CD4-positive, alpha-beta T cell treated with Interleukin-17A for 4 hours (primary cell): Measurements from ENCODE around the gene SH3YL1.

Source experiments
- DNase-seq: peaks from one replicate; pipeline ENCODE4 v3.0.0-alpha.2; 2020; ENCODE audit warnings: mixed read lengths

The SH3YL1 gene

DNA sequence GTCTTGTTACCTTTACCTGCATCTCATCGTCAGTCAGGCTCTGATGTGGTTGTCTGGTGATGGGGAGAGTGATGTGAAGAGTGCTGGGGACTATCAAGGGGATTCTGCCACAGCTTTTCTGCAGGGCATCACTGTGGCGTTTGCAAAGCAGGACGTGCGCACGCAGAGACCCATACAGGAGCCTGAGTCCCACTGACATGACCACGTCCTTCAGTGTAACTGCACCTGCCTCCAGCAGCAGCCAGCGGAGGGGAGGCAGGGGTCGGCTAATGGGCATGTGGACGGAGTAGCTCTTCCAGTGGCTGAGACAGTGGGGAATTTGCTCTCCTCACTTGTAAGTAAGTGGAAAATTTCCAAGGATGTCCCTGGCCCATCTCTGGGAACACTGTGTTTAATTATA is 17.5 kb upstream of the SH3YL1 start:
- no peak for DNase-seq

DNA sequence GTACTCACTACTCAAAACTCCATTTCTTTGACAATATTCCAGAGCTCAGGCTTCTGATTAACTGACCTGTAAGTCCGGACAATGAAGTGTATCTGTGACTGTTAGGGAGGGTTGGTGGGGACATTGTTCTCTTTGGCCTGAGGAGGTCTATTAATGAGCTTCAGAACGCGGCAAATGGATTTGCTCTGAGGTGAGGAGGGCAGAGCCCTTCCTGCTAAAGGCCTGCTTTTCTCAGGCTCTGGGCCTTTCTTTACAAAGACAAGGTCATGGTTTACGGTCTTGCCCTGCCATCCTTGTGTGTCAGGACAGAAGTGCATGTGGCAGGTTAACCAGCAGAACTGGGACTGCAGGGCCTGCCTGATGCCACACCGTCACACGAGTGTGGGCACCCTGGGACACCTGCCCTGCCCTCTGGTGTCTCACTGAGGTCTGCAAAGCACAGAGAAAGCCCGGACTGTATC is 16.8 kb upstream of the SH3YL1 start:
- DNase-seq, result no peak

DNA sequence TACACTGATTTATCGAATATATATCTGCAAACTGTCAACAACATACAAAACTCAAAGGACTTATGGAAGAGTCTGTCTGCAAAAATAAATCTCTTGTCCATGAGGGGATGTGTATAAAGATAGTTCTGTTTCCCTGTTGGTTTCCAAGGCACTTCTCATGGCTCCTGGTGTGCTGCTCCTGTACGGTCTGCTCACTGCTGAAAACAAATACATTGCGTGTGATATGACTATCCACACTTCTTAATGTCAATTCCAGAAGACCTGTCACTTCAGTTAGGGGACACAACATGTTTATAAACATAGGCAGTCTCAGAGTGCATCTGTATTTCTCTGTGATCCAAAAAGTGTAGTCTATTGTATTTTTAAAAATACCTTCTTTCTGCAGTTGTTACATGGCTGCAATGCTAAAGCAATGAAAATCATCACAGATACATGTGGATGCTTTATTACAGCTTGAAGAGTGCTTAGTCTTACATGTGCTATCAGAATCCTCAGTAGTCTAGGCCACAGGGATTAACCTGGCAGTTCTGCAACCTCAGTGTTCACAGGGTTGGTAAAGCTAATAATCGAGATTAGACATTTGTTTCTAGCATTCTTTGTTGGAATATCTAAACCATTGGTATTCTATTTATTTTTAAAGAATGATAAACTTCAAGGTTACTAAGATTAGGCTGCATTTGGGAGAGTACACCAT is 16.3 kb upstream of the SH3YL1 start:
- DNase-seq, result no peak

DNA sequence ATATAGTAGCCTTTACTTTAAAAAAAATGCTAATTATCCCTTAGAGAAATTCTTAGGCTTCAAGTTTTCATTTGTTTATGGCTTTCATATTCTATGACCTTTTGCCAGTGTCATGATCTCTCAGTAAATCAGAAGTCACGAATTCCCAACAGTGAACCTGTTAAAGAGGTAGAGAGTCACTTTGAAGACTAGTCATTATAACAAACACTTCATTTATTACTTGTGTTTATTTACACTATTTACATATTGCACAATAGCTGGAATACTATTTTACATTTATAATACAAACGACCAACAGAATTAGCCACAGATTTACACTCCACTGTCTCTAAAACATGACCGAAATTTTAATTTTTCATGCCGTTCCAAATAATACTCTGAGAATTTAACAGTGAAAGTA is 15.5 kb upstream of the SH3YL1 start:
- DNase-seq, result no peak

DNA sequence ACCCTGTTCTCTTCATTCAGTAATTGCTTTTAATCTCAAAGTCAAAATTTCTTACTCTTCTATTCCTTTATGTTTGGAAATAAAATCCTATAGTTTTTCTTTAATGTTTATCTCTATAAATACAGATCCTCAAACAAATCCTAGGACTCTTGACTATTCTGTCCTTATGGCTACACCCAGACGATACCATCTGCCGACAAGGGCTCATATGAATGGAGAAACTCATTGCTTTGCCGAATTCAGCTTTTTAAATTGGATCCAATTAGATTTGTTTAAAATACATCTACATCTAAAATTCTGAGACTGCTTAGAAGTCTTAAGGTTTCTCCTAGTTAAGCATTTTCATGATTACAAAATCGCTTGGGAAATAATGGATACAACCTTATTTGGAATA is 15.1 kb upstream of the SH3YL1 start:
- DNase-seq, result no peak

DNA sequence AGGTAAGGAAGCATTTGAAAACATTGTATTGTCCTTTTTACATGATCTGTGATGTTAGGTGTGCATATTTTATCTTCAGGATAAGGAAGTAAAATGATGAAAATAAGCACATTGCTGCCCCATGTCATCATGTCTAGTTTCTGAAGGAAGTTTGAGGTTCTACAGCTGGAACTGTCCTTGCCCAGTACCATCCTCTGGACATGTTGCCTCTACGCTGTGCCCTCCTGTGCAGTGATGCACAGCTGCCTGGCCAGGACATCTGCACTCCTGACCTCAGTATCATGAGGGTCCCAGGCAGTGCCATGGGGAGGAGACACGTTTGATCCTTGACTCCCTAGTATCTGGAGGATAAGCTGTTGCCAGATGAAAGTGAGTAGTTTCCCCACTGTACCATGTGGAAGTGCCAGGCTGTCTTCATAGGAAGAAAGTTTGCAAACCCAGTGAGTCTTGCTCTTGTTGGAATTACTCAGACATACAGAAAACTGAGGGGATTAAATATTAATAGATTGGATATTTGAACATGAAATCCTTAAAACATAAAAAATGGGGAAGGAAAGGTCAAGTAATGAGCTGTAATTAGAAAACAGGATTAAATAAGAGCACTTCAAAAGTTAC is 14.6 kb upstream of the SH3YL1 start:
- DNase-seq, result no peak

DNA sequence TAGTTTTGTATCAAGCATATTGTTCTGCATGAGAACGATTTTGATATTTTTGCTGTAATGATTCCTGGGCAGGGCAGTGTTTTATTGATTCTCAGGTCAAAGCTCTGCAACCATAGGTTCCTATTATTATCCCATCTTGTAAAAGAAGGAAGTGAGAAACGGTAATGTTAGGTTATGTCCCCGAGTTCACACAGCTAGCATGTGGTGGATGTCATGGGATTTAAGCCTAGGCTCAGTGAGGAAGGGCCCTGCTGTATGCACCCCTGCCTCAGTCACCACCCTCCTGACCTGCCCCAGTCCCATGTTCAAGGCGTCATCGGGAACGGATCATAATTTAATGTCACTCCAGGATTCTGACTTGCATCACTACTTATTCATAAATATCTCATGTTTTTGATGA is 11.6 kb upstream of the SH3YL1 start:
- DNase-seq, result no peak

DNA sequence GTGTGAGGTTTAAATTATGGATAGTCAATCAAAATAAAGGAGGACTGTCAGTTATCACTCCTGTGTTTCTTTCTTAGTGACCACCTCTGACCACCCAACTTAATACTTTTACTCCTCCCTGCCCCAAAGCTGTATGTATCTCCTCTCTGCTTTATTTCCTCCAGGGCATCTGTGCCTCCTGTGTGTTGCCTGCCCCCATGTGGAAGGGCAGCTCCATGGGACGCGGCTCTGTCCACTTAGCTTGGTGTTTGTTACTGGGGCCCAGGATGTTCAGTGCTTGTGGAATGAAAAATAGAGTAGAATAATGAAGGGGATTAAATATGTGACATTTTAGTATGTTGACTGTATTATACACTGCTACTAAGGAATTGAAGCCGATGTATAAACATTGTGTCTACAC is 10.7 kb upstream of the SH3YL1 start:
- no peak for DNase-seq

DNA sequence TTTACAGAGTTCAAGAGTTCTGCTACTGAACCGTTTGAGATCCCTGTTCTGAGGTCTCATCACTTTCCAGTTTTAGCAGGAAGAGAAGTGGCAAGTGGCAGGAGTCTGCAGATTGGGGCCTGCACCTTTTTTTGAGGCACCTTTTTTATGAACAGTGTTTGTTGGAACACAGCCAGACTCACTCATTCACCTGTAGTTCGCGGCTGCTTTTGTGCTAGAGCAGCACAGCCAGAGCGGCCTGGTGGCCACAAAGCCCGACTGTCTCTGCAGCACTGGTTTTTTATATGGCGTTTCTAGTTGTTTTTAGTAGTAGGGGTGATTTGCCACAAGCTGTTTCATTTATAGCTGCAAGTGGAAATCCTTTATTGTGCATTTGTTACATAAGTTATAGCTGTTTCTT is 9.5 kb upstream of the SH3YL1 start:
- DNase-seq, result no peak

DNA sequence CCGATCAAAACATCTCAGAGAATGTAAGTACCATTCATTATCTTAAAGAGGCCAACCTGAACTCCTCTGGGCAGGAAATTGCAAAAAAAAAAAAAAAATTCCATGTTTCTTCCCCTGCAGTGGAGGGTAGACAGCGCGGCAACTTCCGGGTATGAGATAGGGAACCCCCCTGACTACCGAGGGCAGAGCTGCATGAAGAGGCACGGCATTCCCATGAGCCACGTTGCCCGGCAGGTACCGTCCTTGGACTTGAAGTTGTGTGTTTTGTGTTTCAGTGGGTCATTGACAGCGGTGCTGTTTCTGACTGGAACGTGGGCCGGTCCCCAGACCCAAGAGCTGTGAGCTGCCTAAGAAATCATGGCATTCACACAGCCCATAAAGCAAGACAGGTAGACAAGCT is 8.1 kb upstream of the SH3YL1 start:
- no peak for DNase-seq

DNA sequence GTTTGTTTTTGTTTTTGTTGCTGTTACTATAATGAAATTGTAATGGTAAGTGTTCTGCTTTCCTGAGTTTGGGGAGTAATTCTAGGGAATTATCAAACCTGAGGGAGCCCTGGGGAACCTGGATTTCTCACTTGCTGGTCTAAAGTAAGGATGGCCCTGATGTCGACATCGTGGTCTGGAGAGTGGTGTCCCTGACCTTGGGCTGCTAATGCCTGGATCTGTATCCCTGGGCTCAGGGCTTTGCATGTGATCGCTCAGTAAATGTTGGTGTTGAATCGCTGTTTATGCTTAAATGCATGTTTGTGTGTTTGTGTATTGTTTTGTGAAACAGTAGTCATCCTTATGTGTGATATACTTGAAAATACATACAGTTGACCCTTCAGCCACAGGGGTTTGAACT is 7.0 kb upstream of the SH3YL1 start:
- DNase-seq, result no peak

DNA sequence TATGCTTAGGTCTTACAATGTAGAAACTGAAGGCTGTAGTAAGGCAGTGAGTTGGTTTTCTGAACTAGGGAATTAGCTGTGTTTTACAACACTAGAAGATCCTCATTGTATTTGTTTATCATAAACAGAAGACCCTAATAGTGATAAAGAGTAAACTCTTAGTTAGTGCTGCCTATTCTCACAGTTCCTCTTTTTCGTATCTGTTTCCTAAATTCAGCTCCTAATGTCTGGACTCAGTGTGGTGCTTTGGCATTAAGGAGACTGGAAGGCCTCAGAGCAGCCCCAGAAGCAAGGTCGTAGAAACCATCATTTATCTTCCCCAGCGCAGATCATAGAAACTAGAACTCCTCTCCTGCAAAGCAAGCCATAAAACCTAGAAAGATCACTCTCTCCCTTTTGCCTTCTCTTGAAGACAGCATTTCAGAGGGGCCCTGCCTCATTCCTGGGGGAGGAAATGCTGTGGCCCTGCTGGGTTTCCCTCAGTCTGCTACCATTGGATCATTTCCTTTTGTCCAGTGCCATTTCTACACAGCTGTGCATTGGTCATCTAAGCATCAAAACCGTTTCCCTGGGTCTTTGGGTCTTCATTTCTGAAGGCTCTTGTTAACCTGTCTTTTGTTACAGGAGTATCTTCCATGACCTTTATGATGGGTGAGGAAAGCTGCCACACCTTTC is 5.7 kb upstream of the SH3YL1 start:
- DNase-seq, result no peak

DNA sequence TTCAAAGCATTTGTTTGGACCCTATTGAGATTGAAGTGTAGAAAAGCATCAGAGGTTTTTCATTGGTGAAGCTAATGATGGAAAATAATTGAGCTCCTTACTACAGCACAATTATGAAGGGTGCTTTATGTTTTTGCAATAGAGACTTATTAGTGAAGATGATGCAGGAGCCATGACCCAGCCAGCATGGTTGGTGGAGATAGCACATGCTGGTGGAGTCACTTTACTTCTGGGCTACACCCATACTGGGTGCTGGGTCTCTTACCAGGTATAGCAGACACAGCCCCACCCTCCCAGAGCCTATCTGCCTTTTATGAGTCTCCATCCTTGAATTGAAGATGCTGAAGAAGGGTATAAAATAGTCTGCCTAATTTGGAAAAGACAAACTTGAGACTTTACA is 4.5 kb upstream of the SH3YL1 start:
- DNase-seq, result no peak

DNA sequence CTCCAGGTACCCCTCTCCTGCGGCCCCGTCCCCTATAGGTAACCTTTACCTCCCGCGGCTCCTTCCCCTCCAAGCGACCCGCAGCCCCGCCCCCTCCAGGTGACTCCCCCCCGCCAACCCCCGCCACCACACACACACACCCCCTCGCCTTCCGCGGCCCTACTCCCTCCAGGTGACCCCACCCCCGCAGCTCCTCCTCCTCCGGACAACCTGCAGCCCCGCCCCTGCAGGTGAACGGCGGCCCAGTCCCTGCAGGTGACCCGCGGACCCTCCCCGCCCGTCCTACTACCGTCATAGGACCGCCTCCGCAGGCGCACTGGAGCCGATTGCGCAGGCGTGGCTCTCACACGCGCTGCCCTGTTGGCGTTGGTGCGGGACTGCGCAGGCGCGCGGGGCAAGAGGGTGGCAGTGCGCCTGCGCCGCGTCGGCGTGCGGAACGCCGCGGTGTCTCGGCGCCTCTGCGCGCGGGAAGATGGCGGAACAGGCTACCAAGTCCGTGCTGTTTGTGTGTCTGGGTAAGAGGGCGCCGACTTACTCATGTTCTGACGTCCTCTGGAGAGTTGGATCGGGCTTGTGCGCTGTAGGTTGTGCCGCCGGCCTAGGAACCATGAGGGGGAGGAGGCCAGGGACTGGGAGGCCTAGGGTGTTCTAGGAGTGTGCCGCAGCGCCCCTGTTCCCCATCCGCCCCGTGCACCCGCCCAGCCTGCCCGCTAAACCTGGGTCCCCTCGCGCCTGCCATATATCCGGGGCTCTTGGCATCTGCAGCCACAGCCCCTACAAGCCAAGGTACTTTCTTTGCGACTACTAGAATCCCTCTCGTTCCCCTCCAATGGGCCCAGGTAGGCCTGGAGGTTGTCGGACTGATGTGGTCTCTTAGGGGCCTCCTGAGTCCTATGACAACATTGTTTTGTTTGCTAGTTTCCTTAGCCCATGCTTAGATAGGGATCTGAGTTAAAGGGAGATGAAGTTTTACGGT is 949 bp upstream of the SH3YL1 start, which contains the start of gene ACP1:
Gene ACP1, plus strand, starts transcription at position 455 of the 976 bp plus-strand sequence. Its CDS starts 18 bp downstream, at position 473.
- DNase-seq, result peak; percentile 97

DNA sequence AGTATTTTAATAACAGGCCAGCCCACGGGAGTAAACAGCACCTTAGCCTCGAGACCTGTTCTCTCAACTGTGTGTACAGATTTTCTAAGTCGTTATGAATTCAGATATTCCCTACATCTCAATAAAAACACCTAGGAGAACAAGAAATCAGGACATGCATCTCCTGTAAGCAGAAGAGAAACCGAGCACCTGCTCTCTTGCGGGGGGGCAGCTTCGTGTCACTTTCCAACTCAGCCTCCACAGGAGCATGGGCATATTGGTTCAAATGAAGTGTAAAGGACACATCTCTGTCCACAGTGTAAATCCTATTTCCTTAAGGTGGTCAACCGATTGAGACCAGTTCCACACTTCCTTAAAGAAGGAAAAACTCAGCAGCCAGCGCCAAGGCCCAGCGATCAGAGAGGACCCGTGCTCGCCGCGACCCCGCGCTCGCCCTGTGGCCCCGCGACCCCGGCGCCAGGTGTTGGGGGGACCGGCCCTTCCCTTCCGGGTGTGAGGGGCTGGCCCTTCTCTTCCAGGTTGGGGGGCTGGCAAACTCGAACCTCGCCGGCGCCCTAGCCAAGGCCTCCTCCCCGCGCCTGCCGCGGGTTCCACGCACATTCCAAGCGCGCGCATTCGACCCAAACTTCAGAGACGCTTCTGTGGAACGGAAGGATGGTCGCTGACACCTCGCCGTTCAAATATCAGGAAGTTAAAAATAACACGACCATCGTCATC is 652 bp downstream of the SH3YL1 start:
- no peak for DNase-seq

DNA sequence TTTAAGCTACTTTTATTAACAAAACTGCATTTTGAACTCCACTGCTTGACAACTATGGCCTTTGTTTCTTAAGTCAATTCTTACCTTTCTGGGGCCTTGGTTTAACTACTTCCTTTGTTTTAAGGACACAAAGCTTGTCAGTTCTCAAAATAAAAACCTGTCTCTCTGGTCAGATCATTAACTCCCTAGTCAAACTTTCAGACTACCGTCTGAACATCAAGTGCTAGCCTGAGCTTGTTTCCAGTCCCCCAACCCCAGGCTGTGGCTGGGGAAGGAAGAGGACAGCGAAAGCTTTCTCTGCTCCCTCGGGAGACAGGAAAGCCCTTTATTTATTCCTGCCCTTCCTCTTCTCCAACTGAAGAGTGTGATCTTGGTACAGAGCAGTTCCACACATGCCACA is 1.7 kb downstream of the SH3YL1 start:
- DNase-seq, result no peak

DNA sequence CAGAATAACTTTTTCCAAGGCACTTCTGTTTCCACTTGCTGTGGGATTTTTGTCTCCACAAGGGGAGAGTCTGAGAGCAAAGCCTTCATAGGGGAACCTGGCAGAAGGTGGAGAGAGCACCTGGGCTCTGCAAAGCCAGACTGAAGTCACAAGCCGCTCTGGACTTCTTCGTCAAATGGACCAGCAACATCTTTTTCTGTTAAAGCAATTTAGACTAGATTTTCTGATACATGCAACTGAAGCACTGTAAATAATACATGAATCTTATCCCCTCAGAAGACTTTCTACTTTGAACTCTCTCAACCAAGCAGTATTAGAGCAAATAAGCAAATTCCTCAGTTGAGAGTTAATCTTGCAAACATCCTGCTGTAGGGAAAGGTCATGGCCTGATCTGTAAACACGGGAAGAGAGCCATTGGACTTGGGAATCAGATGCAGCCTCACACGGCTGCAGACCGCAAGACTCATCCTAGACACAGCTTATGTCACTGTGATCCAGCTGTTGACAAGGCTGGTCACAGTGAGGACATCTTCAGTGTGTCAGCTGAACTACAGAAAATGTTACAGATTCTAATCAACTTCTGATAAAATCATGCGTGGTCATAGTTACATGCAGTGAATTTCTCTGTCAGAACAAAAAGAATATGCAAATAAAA is 3.2 kb downstream of the SH3YL1 start:
- no peak for DNase-seq

DNA sequence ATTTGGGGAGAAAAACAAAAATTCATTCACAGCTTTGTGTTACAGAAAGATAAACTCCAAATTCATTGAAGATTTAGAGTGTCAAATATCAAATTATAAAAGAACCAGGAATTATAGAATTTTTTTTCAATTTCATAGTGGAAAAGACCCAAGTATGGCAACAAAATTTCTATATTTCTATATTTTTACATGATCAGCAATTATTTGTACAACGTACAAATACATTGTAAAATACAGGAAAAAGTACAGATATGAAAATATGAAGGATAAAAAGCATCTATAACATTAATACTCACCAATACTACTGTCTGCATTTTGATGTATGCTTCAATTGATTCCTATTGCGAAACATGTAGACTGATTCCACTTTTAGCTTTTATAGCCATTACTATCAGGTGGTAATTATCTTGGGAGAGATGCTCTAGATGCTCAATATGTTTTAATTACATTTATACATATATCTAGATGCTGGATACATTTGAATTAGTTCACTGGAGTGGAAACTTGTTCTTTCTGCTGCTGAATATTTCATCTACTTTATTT is 4.0 kb downstream of the SH3YL1 start:
- no peak for DNase-seq

DNA sequence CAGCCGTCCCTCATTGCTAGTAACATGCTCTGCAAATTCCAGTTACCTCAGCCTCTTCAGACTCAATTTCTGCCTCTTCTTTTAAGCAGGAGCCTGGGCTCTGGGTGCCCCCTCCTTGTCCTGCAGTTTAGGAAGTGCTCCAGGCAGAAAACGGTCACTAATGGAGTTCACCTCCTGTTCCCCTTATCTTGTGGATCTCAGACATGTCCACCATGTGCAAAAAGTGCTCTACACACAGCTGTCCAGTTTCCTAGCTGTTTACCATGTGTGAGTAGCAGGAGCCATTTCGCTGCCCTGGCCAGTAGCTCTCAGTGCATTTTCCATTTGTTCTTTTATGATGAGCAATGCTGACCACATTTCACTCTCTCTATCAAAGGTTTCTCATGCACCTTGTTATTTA is 4.9 kb downstream of the SH3YL1 start:
- DNase-seq, result no peak

DNA sequence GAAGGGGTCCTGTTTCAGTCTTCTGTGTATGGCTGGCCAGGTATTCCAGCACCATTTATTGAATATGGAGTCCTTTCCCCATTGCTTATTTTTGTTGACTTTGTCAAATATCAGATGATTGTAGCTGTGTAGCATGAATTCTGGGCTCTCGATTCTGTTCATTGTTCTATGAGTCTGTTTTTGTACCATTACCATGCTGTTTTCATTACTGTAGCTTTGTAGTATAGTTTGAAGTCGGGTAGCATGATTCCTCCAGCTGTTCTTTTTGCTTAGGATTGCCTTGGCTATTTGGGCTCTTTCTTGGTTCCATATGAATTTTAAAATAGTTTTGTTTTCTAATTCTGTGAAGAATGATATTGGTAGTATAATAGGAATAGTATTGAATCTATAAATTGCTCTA is 6.0 kb downstream of the SH3YL1 start:
- DNase-seq, result no peak

DNA sequence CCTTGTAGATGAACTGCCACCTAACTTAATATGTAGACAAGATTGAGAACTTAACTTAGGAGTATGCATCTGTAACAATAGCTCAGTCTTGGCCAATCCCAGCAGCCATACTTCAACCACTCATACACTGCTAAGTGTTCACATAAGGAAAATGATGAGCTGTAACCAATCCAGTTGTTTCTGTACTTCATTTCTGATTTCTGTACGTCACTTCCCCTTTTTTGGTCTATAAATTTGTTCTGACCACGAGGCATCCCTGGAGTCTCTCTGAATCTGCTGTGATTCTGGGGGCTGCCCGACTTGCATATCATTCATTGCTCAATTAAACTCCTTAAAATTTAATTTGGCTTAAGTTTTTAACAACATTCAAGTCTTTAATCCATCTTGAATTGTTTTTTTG is 6.4 kb downstream of the SH3YL1 start:
- no peak for DNase-seq

DNA sequence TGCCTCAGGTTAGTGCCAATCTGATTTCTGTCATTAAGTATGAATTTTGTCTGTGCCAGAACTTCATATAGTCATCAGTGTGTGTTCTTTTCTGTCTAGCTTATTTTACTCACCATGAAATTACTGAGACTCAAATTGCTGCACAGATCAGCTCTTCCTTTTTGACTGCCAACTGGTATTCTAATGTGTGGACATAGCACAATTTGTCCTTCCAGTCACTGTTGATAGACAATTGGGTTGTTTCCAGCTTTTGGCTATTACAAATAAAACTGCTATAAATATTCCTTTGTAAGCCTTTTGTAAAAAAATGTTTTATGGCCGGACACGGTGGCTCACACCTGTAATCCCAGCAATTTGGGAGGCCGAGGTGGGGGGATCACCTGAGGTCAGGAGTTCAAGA is 7.7 kb downstream of the SH3YL1 start:
- no peak for DNase-seq
